Measurements from ENCODE around the gene OGFOD3.

- TF ChIP-seq POLR2A (IDR thresholded peaks at IDR 0.05; ENCODE audit: low read length), result no peak
- TF ChIP-seq GATA1 (IDR thresholded peaks at IDR 0.05; ENCODE audit: low read depth, low read length), result no peak
Measured at GRCh38 chr17:82366749-82367148, 51.6 kb downstream of the OGFOD3 start.
